DMS153 (cell line): ENCODE results near the gene THG1L.
"Not testable (repeated sequence)": the region's sequence is repeated elsewhere in the genome, so short reads cannot be mapped to it uniquely, and the experiment has no call there.

Experiments
- DNase-seq: peaks from one replicate; lab custom pipeline; 2025; lab: John Stamatoyannopoulos, UW

The THG1L gene

DNA sequence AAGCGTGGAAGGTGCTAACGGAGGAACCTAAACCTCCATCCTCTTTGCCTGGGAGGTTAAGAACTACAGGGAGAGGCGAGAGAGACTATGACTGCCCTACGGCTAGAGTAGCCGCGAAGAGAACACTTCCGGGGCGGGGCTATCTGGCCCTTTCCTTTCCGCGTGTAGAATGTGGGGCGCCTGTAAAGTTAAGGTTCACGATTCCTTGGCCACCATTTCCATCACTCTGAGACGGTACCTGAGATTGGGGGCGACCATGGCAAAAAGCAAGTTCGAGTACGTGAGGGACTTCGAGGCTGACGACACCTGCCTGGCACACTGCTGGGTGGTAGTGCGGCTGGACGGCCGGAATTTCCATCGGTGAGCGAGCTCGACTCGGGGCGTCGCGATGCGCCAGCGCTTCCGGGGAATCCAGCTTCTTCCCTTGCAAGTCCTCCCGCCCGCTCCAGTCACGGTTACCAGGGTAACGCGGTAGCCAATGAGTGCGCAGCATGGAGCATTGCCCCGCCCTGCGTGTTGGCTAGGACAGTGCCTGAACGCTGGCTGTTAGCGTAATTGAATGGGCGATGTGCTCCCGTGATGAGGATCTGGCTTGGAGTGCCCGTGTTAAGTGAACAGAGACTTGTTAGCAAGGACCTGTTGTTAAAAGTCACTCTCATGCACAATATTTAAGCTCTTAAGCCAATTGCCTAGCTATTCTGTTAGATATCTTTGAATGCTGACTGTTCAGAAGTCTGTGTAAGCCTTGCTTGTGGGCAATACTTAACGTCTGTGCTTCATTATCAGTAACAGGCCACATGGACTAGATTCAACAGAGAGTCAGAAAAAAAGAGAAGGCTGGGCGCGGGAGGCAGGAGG is at the start of gene THG1L:
Gene THG1L, plus strand, starts transcription at position 149 of the 858 bp plus-strand sequence. Its CDS starts 21 bp downstream, at position 170.
- peak; percentile 86 for DNase-seq

DNA sequence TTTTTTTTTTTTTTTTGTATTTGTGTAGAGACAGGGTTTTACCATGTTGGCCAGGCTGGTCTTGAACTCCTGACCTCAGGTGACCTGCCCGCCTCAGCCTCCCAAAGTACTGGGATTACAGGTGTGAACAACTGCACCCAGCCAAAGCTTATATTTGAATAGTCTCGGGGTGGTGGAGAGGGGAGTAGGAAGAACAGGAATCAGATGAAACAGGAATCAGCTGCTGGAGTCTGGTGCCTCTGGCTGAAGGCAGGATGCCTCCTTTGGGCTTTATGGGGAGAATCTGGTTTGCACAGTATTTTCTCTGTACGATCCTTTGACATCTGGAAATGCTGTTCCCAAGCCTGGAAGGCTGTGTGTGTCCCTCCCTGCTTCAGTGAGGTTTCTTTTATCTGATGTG is 49.0 kb upstream of the THG1L start:
- no peak for DNase-seq

DNA sequence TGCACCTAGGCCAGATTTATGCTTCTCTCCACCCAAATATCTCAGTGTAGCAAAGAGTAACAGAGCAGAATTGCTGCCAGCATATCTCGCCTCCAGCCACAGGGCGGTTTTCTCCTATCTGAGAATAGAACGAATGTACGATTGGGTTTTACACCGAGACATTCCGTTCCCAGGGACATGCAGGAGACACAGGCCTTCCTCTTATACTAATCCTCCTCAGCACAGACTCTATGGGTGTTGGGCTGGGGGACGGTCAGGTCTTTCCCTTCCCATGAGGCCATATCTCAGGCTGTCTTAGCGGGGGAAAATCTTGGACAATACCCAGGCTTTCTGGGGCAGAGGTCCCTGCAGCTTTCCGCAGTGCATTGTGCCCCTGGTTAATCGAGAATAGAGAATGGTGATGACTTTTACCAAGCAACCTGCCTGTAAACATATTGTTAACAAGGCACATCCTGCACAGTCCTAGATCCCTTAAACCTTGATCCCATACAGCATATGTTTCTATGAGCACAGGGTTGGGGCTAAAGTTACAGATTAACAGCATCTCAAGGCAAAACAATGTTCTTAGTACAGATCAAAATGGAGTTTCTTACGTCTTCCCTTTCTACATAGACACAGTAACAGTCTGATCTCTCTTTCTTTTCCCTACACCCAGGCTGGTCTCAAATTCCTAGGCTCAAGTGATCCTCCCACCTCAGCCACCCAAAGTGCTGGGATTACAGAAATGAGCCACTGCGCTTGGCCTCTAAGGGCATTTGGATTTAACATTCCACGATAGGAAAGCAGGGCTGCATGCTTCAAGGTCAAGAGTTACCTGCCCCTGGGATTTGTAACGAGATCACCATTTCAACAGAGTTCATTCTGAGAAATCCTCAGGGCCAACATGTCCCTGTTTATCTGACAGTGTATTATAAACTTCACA is 44.7 kb upstream of the THG1L start:
- DNase-seq: not testable (repeated sequence)

GRCh38 chr5:157687198-157687554 is 44.0 kb upstream of the THG1L start:
- no peak for DNase-seq

DNA sequence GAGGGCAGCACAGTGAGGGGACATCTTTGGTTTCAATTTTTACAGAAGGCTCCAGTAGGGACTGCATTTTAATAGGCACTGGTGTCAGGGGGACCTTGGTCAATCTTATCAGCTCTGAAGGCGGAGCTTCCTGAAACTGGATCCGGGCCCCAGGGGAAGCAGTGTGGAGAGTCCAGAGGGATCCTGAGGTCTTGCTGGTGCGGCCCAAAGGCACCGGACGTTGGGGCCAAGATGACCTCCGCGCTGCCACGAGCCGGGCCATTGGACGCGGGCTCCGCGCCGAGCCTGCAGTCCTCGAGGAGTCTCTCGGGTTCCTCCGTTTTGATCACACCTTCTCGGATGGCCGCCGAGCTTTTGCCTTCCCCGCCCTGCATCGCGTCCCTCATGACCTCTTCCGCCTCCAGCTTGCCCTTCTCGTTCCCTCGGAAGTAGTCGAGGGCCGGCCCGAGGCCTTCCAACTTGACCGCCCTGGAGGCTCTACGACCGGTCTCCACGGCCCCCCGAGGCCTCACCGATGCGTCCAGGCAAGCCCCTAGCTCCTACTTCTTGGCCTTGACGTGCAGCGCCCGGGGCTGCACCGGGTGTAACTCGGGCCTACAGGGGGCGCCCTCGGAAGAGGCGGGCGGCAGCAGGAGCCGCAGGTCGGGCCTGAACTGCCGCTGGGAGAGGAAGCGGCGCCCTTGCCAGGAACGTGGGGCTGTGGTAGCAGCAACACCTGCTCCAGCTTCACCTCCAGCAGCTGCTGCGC is 41.1 kb upstream of the THG1L start:
- no peak for DNase-seq

GRCh38 chr5:157690690-157691433 is 40.4 kb upstream of the THG1L start:
- DNase-seq: no peak

DNA sequence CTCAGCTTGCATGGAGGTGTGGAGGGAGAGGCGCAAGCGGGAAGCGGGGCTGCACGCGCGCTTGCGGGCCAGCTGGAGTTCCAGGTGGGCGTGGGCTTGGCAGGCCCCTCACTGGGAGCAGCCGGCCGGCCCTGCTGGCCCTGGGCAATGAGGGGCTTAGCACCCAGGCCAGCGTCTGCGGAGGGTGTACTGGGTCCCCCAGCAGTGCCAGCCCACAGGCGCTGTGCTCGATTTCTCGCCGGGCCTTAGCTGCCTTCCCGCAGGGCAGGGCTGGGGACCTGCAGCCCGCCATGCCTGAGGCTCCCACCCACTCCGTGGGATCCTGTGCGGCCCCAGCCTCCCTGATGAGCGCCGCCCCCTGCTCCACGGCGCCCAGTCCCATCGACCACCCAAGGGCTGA is 37.4 kb upstream of the THG1L start:
- not testable (repeated sequence) for DNase-seq

- DNase-seq: not testable (repeated sequence)
These were observed 35.1 kb upstream of the THG1L start for GRCh38 chr5:157696154-157696553.

- DNase-seq: not testable (repeated sequence)
These were observed 32.5 kb upstream of the THG1L start for GRCh38 chr5:157698674-157699073.

GRCh38 chr5:157703736-157704135 is 27.5 kb upstream of the THG1L start:
- no peak for DNase-seq

- DNase-seq: no peak
These were observed 22.4 kb upstream of the THG1L start for GRCh38 chr5:157708866-157709265.

DNA sequence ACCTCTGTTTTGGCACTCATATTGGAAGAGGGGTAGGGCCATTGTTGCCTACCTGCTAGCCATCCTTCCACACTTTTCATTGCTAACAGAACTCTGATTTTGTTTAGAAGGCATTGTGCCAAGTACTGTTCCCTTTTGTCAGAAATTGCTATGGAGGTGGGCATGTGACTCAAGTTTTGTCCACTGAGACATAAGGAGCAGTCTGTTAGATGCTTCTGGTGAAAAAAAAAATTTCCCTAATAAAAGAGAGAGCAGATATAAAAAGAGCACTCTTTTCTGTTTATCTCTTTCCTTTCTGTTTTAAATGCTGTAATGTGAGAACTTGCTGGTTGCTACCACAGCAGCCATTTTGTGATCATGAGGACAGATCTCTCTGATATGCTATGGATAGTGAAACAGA is 21.9 kb upstream of the THG1L start:
- no peak for DNase-seq

DNA sequence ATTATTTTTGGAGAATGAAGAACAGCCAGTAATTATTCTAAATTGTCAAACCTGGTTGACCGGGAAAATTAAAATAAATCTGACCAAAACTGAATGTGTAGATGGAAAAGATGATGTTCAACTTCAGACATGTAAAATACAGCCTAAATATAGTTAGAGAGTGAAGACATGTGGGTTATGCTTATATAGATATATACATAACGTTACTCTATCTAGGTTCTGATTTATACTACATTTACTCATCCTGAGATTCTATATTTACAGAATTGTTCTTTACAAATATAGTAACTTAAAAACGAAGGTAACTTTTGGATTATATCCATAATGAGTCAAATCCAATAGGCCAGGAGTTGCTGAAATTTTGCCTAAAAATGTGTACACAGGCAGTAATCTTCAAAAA is 20.8 kb upstream of the THG1L start:
- no peak for DNase-seq

DNA sequence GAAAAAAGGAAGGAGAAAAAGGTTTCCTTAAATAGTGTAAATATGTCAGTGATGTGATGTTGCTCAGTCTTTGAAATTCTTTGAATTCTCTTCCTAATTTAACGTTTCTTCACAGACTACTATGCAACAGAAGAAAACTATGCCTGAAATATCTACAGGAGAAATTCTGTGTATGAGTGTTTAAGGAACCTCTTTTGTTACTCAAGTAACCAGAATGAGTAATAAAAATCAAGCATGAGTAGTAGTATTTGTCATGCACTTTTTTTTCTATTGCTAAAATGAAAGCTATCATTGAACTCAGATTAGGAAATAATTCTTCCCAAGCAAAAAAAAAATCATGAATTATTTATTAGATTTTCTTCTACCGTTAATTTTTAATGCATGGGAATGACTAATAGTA is 20.3 kb upstream of the THG1L start:
- no peak for DNase-seq

- DNase-seq: no peak
These were observed 17.2 kb upstream of the THG1L start for GRCh38 chr5:157713830-157714595.

GRCh38 chr5:157714596-157714864 is 16.7 kb upstream of the THG1L start:
- DNase-seq: no peak

DNA sequence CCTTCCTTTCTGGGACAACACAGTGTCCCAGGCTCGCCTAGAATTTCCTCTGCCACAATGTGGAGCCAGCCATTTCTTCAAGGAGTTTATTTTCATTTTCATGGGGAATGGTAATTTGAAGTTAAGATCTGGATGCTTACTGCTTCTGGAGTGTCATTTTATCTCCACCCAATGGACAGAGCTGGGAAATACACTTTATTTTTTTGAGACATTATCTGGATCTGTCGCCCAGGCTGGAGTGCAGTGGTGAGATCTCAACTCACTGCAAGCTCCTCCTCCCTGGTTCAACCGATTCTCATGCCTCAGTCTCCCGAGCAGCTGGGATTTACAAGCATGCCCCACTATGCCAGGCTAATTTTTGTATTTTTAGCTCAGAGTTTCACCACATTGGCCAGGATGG is 12.7 kb upstream of the THG1L start:
- no peak for DNase-seq

DNA sequence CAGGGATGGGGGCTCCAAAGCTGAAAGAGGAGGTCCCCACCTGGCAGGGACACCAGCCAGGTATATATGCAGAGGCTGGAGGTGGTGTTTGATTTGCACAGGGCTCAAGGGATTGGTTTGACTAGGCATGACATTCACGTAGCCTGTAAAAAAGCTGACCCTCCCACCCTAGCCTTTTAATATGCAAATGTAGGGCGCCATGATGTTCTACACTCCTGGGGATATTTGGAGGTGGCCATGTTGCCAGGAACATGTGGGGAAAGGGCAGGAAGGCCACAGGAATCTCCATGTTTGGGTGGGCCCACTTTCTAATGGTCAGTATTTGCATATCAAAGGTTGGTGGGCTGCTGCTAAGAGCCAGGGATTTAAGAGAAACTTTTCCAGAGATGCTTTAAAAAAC is 12.0 kb upstream of the THG1L start:
- no peak for DNase-seq

DNA sequence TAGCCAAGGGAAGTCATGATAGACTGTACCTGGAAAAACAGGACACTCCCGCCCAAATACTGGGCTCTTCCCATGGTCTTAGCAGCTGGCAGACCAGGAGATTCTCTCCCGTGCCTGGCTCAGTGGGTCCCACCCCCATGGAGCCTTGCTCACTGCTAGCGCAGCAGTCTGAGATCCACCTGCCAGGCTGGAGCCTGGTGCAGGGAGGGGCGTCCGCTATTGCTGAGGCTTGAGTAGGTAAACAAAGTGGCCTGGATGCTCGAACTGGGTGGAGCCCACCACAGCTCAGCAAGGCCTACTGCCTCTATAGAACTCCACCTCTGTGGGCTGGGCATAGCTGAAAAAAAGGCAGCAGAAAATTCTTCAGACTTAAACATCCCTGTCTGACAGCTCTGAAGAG is 10.1 kb upstream of the THG1L start:
- no peak for DNase-seq

DNA sequence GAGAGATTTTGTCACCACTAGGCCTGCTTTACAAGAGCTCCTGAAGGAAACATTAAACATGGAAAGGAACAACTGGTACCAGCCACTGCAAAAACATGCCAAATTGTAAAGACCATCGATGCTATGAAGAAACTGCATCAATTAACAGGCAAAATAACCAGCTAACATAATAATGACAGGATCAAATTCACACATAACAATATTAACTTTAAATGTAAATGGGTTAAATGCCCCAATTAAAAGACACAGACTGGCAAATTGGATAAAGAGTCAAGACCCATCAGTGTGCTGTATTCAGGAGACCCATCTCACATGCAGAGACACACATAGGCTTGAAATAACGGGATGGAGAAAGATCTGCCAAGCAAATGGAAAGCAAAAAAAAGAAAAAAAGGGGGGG is 8.3 kb upstream of the THG1L start:
- not testable (repeated sequence) for DNase-seq

DNA sequence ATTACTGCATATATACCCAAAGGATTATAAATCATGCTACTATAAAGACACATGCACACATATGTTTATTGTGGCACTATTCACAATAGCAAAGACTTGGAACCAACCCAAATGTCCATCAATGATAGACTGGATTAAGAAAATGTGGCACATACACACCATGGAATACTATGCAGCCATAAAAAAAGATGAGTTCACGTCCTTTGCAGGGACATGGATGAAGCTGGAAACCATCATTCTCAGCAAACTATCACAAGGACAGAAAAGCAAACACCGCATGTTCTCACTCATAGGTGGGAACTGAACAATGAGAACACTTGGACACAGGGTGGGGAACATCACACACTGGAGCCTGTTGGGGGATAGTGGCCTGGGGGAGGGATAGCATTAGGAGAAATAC is 4.6 kb upstream of the THG1L start:
- DNase-seq: not testable (repeated sequence)
